Subcutaneous abdominal adipose tissue (tissue), 5 donors: Measurements from ENCODE around the gene SORCS2.

Experiments
- H3K27ac ChIP-seq: one replicate; pipeline ENCODE4 v1.7.0; 2013; ENCODE audit warnings: low read depth, mild to moderate bottlenecking, inconsistent platforms, low read length, moderate library complexity
- H3K27me3 ChIP-seq, 5 donors: one replicate each; pipeline ENCODE4 v1.7.0; 2013; ENCODE audit warnings: low read length in 5 of 5, inconsistent platforms in 1 of 5; ENCODE audit not compliant: control insufficient read depth in 5 of 5, insufficient read depth in 4 of 5
- H3K36me3 ChIP-seq, 5 donors: one replicate each; pipeline ENCODE4 v1.7.0; 2013; ENCODE audit warnings: low read length in 5 of 5; ENCODE audit not compliant: control insufficient read depth in 5 of 5, insufficient read depth in 5 of 5
- H3K4me1 ChIP-seq, 5 donors: one replicate each; pipeline ENCODE4 v1.7.0; 2013; ENCODE audit warnings: low read length in 5 of 5, mild to moderate bottlenecking in 3 of 5, moderate library complexity in 1 of 5; ENCODE audit not compliant: control insufficient read depth in 5 of 5, insufficient read depth in 5 of 5
- H3K4me3 ChIP-seq, 5 donors: one replicate each; pipeline ENCODE4 v1.7.0; 2013; ENCODE audit warnings: low read length in 5 of 5, low read depth in 1 of 5
- H3K9ac ChIP-seq, 5 donors: one replicate each; pipeline ENCODE4 v1.7.0; 2013; ENCODE audit warnings: low read length in 5 of 5, mild to moderate bottlenecking in 4 of 5, moderate library complexity in 3 of 5
- H3K9me3 ChIP-seq, 5 donors: one replicate each; pipeline ENCODE4 v1.7.0; 2013; ENCODE audit warnings: low read length in 5 of 5; ENCODE audit not compliant: control insufficient read depth in 5 of 5
- donor health status: healthy.
- donor health status: healthy.
- donor health status: healthy.
- donor health status: healthy.
- donor health status: healthy.

SORCS2 gene

GRCh38 chr4:7239101-7239820 is 46.9 kb downstream of the SORCS2 start:
- Histone ChIP-seq H3K36me3 (no peaks in the 10 kb centered on the region), H3K4me3 (no peak overlapping the region), H3K9me3 (peaks cover 0 to 11% (median 10%) of the 10 kb centered on the region in 5 donors), H3K27ac (no peak overlapping the region), H3K4me1 (no peaks in the 10 kb centered on the region), H3K27me3 (peaks cover 0 to 15% (median 2%) of the 10 kb centered on the region in 5 donors), H3K9ac (no peak overlapping the region)

GRCh38 chr4:7239844-7240243 is 47.5 kb downstream of the SORCS2 start:
- Histone ChIP-seq H3K9ac (no peak overlapping the region), H3K36me3 (no peaks in the 10 kb centered on the region), H3K4me3 (no peak overlapping the region), H3K27ac (no peak overlapping the region), H3K9me3 (peaks cover 0 to 11% (median 10%) of the 10 kb centered on the region in 5 donors), H3K27me3 (peaks cover 0 to 16% (median 2%) of the 10 kb centered on the region in 5 donors), H3K4me1 (no peaks in the 10 kb centered on the region)

GRCh38 chr4:7240306-7240705 is 48.0 kb downstream of the SORCS2 start:
- no peak overlapping the region for H3K27ac ChIP-seq
- H3K36me3 ChIP-seq, result no peaks in the 10 kb centered on the region
- H3K9ac ChIP-seq, result no peak overlapping the region

GRCh38 chr4:7241597-7242125 is 49.3 kb downstream of the SORCS2 start:
- Histone ChIP-seq H3K27me3 (peaks cover 0 to 18% (median 2%) of the 10 kb centered on the region in 5 donors), H3K36me3 (no peaks in the 10 kb centered on the region), H3K9me3 (peaks cover 0 to 11% (median 10%) of the 10 kb centered on the region in 5 donors), H3K4me1 (no peaks in the 10 kb centered on the region), H3K4me3 (no peak overlapping the region), H3K9ac (no peak overlapping the region), H3K27ac (no peak overlapping the region)

More at GRCh38 chr4:7240306-7240705, 48.0 kb downstream of the SORCS2 start:
- H3K4me1 ChIP-seq, result no peaks in the 10 kb centered on the region
- peaks cover 0 to 11% (median 10%) of the 10 kb centered on the region in 5 donors for H3K9me3 ChIP-seq
- peaks cover 0 to 18% (median 2%) of the 10 kb centered on the region in 5 donors for H3K27me3 ChIP-seq
- no peak overlapping the region for H3K4me3 ChIP-seq

GRCh38 chr4:7242766-7243165 is 50.4 kb downstream of the SORCS2 start:
- no peak overlapping the region for H3K4me3 ChIP-seq
- no peaks in the 10 kb centered on the region for H3K4me1 ChIP-seq
- peaks cover 0 to 18% (median 2%) of the 10 kb centered on the region in 5 donors for H3K27me3 ChIP-seq
- peaks cover 0 to 11% (median 10%) of the 10 kb centered on the region in 5 donors for H3K9me3 ChIP-seq
- no peaks in the 10 kb centered on the region for H3K36me3 ChIP-seq
- no peak overlapping the region for H3K27ac ChIP-seq
- no peak overlapping the region for H3K9ac ChIP-seq

- Histone ChIP-seq H3K36me3 (no peaks in the 10 kb centered on the region), H3K9me3 (peaks cover 0 to 6% (median 5%) of the 10 kb centered on the region in 5 donors), H3K27me3 (peaks cover 0 to 15% (median 2%) of the 10 kb centered on the region in 5 donors), H3K4me1 (no peaks in the 10 kb centered on the region), H3K4me3 (no peak overlapping the region), H3K9ac (no peak overlapping the region), H3K27ac (no peak overlapping the region)
Measured at GRCh38 chr4:7243609-7244330, 51.4 kb downstream of the SORCS2 start.

- peaks cover 0 to 8% (median 6%) of the 10 kb centered on the region in 5 donors for H3K9me3 ChIP-seq
- no peak overlapping the region for H3K27ac ChIP-seq
- H3K36me3 ChIP-seq, result no peaks in the 10 kb centered on the region
- no peaks in the 10 kb centered on the region for H3K4me1 ChIP-seq
- no peak overlapping the region for H3K9ac ChIP-seq
- peaks cover 0 to 15% (median 0%) of the 10 kb centered on the region in 5 donors for H3K27me3 ChIP-seq
- no peak overlapping the region for H3K4me3 ChIP-seq
Measured at GRCh38 chr4:7244331-7244665, 52.0 kb downstream of the SORCS2 start.

GRCh38 chr4:7244751-7245320 is 52.5 kb downstream of the SORCS2 start:
- no peaks in the 10 kb centered on the region for H3K36me3 ChIP-seq
- H3K9me3 ChIP-seq, result peaks cover 0 to 11% (median 6%) of the 10 kb centered on the region in 5 donors
- H3K4me3 ChIP-seq, result no peak overlapping the region
- H3K4me1 ChIP-seq, result peaks cover 0 to 4% (median 3%) of the 10 kb centered on the region in 5 donors
- H3K27ac ChIP-seq, result no peak overlapping the region
- peaks cover 0 to 15% (median 0%) of the 10 kb centered on the region in 5 donors for H3K27me3 ChIP-seq
- no peak overlapping the region for H3K9ac ChIP-seq

- Histone ChIP-seq H3K36me3 (no peaks in the 10 kb centered on the region), H3K27me3 (peaks cover 0 to 15% (median 0%) of the 10 kb centered on the region in 5 donors), H3K27ac (no peak overlapping the region), H3K4me3 (no peak overlapping the region), H3K4me1 (peaks cover 2 to 19% (median 14%) of the 10 kb centered on the region in 5 donors), H3K9me3 (peaks cover 0 to 11% (median 6%) of the 10 kb centered on the region in 5 donors), H3K9ac (no peak overlapping the region)
Measured at GRCh38 chr4:7247521-7247920, 55.2 kb downstream of the SORCS2 start.
